Spleen (tissue), 11 donors: Measurements from ENCODE around the gene NRAP. TPM values are rescaled to one million over a fixed set of nuclear protein-coding genes. Genes with fewer than 3 reads are reported as not detected.

Experiments used
- DNase-seq: peaks from one replicate; pipeline ENCODE4 v3.0.0-alpha.2; 2020
- H3K27ac ChIP-seq, 8 donors: fragments of 200-600 bp; sonication (generic) in 7 of 8; 1 replicate in 4 of 8; 2 replicates in 4 of 8; pipeline versions ENCODE4 v1.5.0 to v1.8.0; 2016 to 2021; ENCODE audit warnings: inconsistent platforms in 4 of 8, mild to moderate bottlenecking in 4 of 8, moderate library complexity in 1 of 8
- H3K27me3 ChIP-seq, 7 donors: fragments of 200-600 bp; sonication (generic) in 6 of 7; replicated peaks in 1 of 7; 1 replicate in 4 of 7; 2 replicates in 3 of 7; pipeline versions ENCODE4 v1.5.0 to v1.8.0; 2016 to 2021; ENCODE audit warnings: inconsistent platforms in 3 of 7, mild to moderate bottlenecking in 1 of 7
- H3K36me3 ChIP-seq, 6 donors: fragments of 200-600 bp; sonication (generic) in 5 of 6; 1 replicate in 4 of 6; 2 replicates in 2 of 6; pipeline versions ENCODE4 v1.5.0 to v1.8.0; 2016 to 2021; ENCODE audit warnings: inconsistent platforms in 2 of 6
- H3K4me1 ChIP-seq, 6 donors: fragments of 200-600 bp; sonication (generic) in 5 of 6; 1 replicate in 3 of 6; 2 replicates in 3 of 6; pipeline versions ENCODE4 v1.5.0 to v1.8.0; 2016 to 2021; ENCODE audit warnings: inconsistent platforms in 3 of 6
- H3K4me3 ChIP-seq, 8 donors: fragments of 200-600 bp; sonication (generic) in 7 of 8; 1 replicate in 4 of 8; 2 replicates in 4 of 8; pipeline versions ENCODE4 v1.5.0 to v1.8.0; 2016 to 2021; ENCODE audit warnings: inconsistent platforms in 4 of 8, mild to moderate bottlenecking in 4 of 8, moderate library complexity in 2 of 8
- H3K9me3 ChIP-seq, 8 donors: fragments of 200-600 bp; sonication (generic) in 7 of 8; 1 replicate in 4 of 8; 2 replicates in 4 of 8; pipeline versions ENCODE4 v1.5.0 to v1.8.0; 2016 to 2021; ENCODE audit warnings: inconsistent platforms in 4 of 8
- POLR2A ChIP-seq, 3 donors: fragments of 450-650 bp; IDR thresholded peaks; one replicate each; pipeline ENCODE4 v1.5.1; 2017; ENCODE audit warnings: antibody characterized with exemption in 3 of 3, mild to moderate bottlenecking in 1 of 3
- POLR2AphosphoS5 ChIP-seq, 3 donors: sonication (generic); formaldehyde crosslinking; IDR thresholded peaks; one replicate each; pipeline ENCODE4 v1.5.1; 2017; ENCODE audit warnings: antibody characterized with exemption in 3 of 3
- WGBS, 5 donors: extraction: QIAGEN DNeasy Blood & Tissue Kit in 3 of 5; methylation state at CpG; one replicate each; pipeline versions ENCODE4 v1.1.5 to v1.1.7; 2013 to 2018; 5-methylcytosine and 5-hydroxymethylcytosine counted together
- intact Hi-C: fragments of 100-400 bp; cut with DNase I; formaldehyde crosslinking; loops from one replicate; pipeline ENCODE4 v1.15.0; 2023; ENCODE audit warnings: low total_unique reads
- polyA plus RNA-seq, 3 donors: library from polyadenylated mRNA; stranded (reverse); fragments of 200-250 nt; gene quantifications; one replicate each; pipeline ENCODE4 v1.2.1, GENCODE V29; 2013
- total RNA-seq, 7 donors: library from RNA; depleted of rRNA in 3 of 7; stranded (reverse); fragments of >200 nt in 3 of 7; fragmentation: NEBNext Ultra II Directional in 4 of 7; extraction: Animal tissue kit (Norgen Biotek cat#: 25700) in 4 of 7; gene quantifications; one replicate each; pipeline versions ENCODE4 v1.1.0 to v1.2.1, GENCODE V29; 2016 to 2021
- TF ChIP-seq, protein P1 (sequence below), 11 experiments: fragments of 200-600 bp in 7 of 11; fragments of 450-650 bp in 4 of 11; sonication (generic) in 4 of 11; IDR thresholded peaks in 8 of 11; conservative IDR thresholded peaks in 3 of 11; 1 replicate in 7 of 11; 2 replicates in 4 of 11; pipeline versions ENCODE4 v1.4.0 to v1.8.0; 2016 to 2021; ENCODE audit warnings: antibody characterized with exemption in 11 of 11, inconsistent platforms in 4 of 11, mild to moderate bottlenecking in 1 of 11
- donor health status: healthy with polysubstance abuse.
- donor health status: DM: no; HTN: no; CAD: no; lungs with moderate emphysema.
- donor health status: DM: no; HTN: no; CAD: no.
- donor health status: Bipolar disorder and iron deficiency.
- donor health status: healthy.
- donor health status: DM: no; HTN: no; CAD: no.
- donor health status: DM: yes; HTN: yes; CAD: no.

NRAP gene
- total and polyA plus RNA-seq, 10 donors, result 0.03 to 0.13 (median 0.04) TPM; not detected in 6

DNA sequence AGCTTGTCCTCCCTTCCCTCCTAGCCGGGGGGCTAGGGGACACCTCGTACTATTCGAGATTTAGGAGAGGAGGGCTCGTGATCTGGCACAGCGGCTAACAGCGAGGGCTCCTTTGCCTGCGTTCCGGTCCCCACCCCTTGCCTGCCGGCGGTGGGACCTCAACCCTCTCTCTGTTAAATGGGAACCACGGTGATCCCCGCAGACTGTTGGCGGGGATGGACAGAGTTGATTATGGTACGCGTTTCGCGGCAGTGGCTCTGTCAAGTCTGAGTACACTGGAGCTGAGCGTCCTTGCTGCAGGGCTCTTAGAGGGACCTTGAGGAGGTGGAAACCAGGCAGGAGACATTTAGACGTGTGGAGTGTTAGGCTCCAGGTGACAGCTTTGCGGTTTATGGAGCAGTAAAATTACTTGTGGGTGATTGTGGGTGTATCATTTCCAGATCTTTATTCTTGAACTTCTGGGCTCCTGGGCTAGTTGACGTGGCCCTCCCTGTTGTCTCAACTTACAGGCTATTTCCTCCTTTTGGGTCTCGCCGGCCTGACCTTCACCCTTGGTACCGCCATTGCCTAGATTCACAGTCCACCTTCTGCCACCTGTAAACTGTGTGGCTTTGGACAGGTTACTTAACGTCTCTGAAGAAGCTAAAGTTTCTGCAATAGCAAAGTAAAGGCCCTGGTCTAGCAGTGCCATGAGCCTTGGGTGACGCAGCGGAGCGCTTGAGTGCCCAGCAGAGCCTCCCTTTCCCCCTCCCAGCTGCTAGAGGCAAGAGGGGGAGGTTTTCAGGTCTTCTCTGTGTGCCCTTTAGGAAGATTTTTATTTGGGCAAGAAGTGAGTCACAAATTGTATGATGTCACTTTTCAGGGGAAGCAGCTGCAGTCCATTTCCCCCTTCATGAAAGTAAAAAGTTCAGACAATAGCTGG, 16.6 kb upstream of the NRAP start:
- peak overlapping the region; percentile 87 to 97 (median 94) for H3K27ac ChIP-seq
- 1 to 5% (median 3%) methylated on average over 27 to 28 of the region's 28 CpGs for WGBS, 5 donors
- intact Hi-C loops, result no loop called here
- H3K36me3 ChIP-seq, result no peaks in the 10 kb centered on the region
- peak in 2 of 3 donors; percentile 31 to 41 for TF ChIP-seq POLR2AphosphoS5 (IDR thresholded peaks at IDR 0.05)
- TF ChIP-seq, protein P1, sequence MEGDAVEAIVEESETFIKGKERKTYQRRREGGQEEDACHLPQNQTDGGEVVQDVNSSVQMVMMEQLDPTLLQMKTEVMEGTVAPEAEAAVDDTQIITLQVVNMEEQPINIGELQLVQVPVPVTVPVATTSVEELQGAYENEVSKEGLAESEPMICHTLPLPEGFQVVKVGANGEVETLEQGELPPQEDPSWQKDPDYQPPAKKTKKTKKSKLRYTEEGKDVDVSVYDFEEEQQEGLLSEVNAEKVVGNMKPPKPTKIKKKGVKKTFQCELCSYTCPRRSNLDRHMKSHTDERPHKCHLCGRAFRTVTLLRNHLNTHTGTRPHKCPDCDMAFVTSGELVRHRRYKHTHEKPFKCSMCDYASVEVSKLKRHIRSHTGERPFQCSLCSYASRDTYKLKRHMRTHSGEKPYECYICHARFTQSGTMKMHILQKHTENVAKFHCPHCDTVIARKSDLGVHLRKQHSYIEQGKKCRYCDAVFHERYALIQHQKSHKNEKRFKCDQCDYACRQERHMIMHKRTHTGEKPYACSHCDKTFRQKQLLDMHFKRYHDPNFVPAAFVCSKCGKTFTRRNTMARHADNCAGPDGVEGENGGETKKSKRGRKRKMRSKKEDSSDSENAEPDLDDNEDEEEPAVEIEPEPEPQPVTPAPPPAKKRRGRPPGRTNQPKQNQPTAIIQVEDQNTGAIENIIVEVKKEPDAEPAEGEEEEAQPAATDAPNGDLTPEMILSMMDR (IDR thresholded peaks at IDR 0.05 in 8 of 11, conservative IDR thresholded peaks at IDR 0.05 in 3 of 11), result no peak
- H3K9me3 ChIP-seq, result peaks cover 0 to 17% (median 7%) of the 10 kb centered on the region in 8 donors
- H3K4me3 ChIP-seq, result peak overlapping the region; percentile 84 to 100 (median 95)
- peaks cover 12 to 52% (median 25%) of the 10 kb centered on the region in 6 donors for H3K4me1 ChIP-seq
- H3K27me3 ChIP-seq, result no peaks in the 10 kb centered on the region
- peak; percentile 84 for DNase-seq

DNA sequence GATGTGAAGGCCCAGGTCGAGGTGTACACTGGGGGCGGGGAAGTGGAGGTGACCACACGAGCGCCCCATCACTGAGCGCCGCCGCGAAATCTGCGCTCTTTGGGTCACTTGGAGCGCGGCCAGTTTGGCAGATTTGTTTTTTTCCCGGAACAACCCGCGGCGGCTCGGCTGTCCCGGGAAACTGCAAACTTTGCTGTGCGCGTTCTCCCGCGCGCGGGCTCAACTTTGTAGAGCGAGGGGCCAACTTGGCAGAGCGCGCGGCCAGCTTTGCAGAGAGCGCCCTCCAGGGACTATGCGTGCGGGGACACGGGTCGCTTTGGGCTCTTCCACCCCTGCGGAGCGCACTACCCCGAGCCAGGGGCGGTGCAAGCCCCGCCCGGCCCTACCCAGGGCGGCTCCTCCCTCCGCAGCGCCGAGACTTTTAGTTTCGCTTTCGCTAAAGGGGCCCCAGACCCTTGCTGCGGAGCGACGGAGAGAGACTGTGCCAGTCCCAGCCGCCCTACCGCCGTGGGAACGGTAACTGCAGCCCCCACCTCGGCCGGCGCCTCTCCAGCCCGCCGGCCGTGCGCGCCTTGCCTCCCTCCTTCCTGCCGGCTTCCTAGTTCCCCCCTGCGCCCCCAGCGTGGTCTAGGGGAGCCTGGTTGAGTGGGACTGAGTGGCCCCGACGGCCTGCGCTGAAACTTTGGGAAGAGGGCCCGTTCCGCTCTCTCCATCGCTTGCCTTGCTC, 15.8 kb upstream of the NRAP start, which contains the start of gene CASP7:
Gene CASP7 (plus strand): TSS at position 450 of the 727 bp plus-strand sequence. CDS start 17,582 bp downstream, outside the sequence.
- Histone ChIP-seq H3K27me3 (no peaks in the 10 kb centered on the region), H3K4me1 (peaks cover 12 to 52% (median 25%) of the 10 kb centered on the region in 6 donors), H3K4me3 (peak within 1 kb of the TSS; percentile 84 to 100 (median 95)), H3K36me3 (no peaks in the 10 kb centered on the region), H3K9me3 (peaks cover 0 to 8% (median 2%) of the 10 kb centered on the region in 8 donors), H3K27ac (peak within 1 kb of the TSS; percentile 87 to 97 (median 94))
- peak; percentile 94 for DNase-seq
- intact Hi-C loops, result no loop called here
- WGBS, 5 donors, result 0 to 1% (median 0%) methylated on average over 42 to 68 of the region's 68 CpGs
- TF ChIP-seq, protein P1 (IDR thresholded peaks at IDR 0.05 in 8 of 11, conservative IDR thresholded peaks at IDR 0.05 in 3 of 11), result peak in 1 of 11 experiments; percentile 1
- TF ChIP-seq POLR2AphosphoS5 (IDR thresholded peaks at IDR 0.05) (peak; percentile 73 to 92 (median 91)), POLR2A (IDR thresholded peaks at IDR 0.05) (peak in 1 of 3 donors; percentile 82)

DNA sequence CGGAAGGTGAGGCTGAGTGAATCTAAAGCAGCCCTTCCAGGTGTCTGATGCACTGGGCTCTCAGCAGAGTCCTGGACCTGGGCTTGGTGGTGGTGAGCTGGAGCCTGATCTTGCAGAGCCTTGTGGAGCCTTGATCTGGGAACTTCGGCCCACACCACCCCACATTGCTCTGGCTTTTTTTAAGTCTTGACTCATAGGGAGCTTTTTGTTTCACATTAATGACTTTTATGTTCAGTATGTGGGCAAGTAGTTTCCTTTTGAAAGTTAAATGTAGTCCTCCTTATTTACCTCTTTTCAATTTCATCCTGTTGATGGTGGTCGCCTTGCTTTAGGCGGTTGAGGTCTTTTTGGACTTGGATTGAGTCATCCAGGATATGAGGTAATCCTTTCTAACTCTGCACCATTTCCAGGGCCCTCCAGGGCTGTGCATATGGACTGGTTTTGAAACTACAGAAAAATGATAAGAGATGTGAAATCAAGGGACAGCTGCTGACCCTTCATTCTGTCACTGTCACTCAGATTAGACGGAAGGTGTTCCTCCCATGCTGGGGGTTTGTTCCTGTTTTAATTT, 2.9 kb upstream of the NRAP start:
- TF ChIP-seq POLR2AphosphoS5 (IDR thresholded peaks at IDR 0.05) (no peak), POLR2A (IDR thresholded peaks at IDR 0.05) (no peak)
- TF ChIP-seq, protein P1 (IDR thresholded peaks at IDR 0.05 in 8 of 11, conservative IDR thresholded peaks at IDR 0.05 in 3 of 11), result no peak
- no peak for DNase-seq

More for the DNA sequence above, 2.9 kb upstream of the NRAP start:
- 27 to 60% (median 44%) methylated on average over 5 of the region's 5 CpGs for WGBS, 5 donors
- H3K9me3 ChIP-seq, result peaks cover 0 to 15% (median 6%) of the 10 kb centered on the region in 8 donors
- H3K27ac ChIP-seq, result no peak overlapping the region
- intact Hi-C loops, result no loop called here
- H3K27me3 ChIP-seq, result peaks cover 0 to 15% (median 0%) of the 10 kb centered on the region in 7 donors
- H3K4me3 ChIP-seq, result no peak overlapping the region
- no peaks in the 10 kb centered on the region for H3K4me1 ChIP-seq
- no peaks in the 10 kb centered on the region for H3K36me3 ChIP-seq
